PFSK-1 (cell line): Measurements from ENCODE around the gene GNG4.

ENCODE experiments used
- POLR2AphosphoS5 ChIP-seq: IDR thresholded peaks from 2 replicates; pipeline ENCODE4 v1.6.1; 2012; ENCODE audit warnings: low read depth, mild to moderate bottlenecking, control low read depth, low read length, moderate library complexity
- SIN3A ChIP-seq: IDR thresholded peaks from 2 replicates; pipeline ENCODE4 v1.6.1; 2012; ENCODE audit warnings: mild to moderate bottlenecking, low read length, moderate library complexity, borderline replicate concordance; ENCODE audit not compliant: insufficient read depth
- TAF1 ChIP-seq: IDR thresholded peaks from 2 replicates; pipeline ENCODE4 v1.6.1; 2012; ENCODE audit warnings: low read length, control low read depth, borderline replicate concordance; ENCODE audit not compliant: insufficient read depth
- TF ChIP-seq, protein P1 (sequence below), 2 experiments: IDR thresholded peaks; 2 replicates each; pipeline versions ENCODE4 v1.6.1 to v1.8.0; 2011 to 2012; ENCODE audit warnings: low read depth in 2 of 2, low read length in 2 of 2, control low read depth in 1 of 2, inconsistent platforms in 1 of 2, mild to moderate bottlenecking in 1 of 2, moderate library complexity in 1 of 2; ENCODE audit not compliant: insufficient read depth in 1 of 2

DNA sequence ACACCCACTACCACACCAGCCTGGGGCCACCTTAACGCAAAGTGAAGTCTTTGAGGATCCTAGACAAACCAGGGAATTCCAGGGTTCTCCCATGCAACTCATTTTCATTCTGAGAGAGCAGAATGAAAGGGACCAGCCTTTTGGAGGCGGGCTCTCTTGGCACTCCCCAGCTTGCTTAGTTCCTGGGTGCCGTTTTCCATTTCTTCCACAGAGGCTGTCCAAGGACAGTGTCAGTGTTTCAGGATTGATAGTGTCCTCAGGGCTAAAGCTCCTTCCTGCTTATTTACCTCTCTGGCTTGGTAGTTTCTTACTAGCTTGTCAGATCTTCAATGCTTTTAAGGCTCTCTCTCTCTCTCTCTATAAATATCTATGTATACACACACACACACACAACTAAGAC lies 30.1 kb upstream of the GNG4 start:
- TF ChIP-seq SIN3A: no peak
- TF ChIP-seq TAF1: no peak
- no peak for TF ChIP-seq POLR2AphosphoS5
- TF ChIP-seq, protein P1, sequence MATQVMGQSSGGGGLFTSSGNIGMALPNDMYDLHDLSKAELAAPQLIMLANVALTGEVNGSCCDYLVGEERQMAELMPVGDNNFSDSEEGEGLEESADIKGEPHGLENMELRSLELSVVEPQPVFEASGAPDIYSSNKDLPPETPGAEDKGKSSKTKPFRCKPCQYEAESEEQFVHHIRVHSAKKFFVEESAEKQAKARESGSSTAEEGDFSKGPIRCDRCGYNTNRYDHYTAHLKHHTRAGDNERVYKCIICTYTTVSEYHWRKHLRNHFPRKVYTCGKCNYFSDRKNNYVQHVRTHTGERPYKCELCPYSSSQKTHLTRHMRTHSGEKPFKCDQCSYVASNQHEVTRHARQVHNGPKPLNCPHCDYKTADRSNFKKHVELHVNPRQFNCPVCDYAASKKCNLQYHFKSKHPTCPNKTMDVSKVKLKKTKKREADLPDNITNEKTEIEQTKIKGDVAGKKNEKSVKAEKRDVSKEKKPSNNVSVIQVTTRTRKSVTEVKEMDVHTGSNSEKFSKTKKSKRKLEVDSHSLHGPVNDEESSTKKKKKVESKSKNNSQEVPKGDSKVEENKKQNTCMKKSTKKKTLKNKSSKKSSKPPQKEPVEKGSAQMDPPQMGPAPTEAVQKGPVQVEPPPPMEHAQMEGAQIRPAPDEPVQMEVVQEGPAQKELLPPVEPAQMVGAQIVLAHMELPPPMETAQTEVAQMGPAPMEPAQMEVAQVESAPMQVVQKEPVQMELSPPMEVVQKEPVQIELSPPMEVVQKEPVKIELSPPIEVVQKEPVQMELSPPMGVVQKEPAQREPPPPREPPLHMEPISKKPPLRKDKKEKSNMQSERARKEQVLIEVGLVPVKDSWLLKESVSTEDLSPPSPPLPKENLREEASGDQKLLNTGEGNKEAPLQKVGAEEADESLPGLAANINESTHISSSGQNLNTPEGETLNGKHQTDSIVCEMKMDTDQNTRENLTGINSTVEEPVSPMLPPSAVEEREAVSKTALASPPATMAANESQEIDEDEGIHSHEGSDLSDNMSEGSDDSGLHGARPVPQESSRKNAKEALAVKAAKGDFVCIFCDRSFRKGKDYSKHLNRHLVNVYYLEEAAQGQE (IDR thresholded peaks at IDR 0.05; ENCODE audit: insufficient read depth in 1 of 2, low read depth in 2 of 2, low read length in 2 of 2): no peak
